Muscle layer of duodenum (tissue), 2 donors: Measurements from ENCODE around the gene PITPNM3.

Source experiments
- H3K27ac ChIP-seq: one replicate; pipeline ENCODE4 v1.7.0; 2013; ENCODE audit warnings: mild to moderate bottlenecking, low read length
- H3K27me3 ChIP-seq: one replicate; pipeline ENCODE4 v1.7.0; 2013; ENCODE audit warnings: low read depth, mild to moderate bottlenecking, control low read depth, low read length
- H3K36me3 ChIP-seq, 2 donors: one replicate each; pipeline ENCODE4 v1.7.0; 2013; ENCODE audit warnings: low read length in 2 of 2, control low read depth in 1 of 2, mild to moderate bottlenecking in 1 of 2; ENCODE audit not compliant: insufficient read depth in 2 of 2, control insufficient read depth in 1 of 2
- H3K4me1 ChIP-seq, 2 donors: one replicate each; pipeline ENCODE4 v1.7.0; 2013; ENCODE audit warnings: low read length in 2 of 2, mild to moderate bottlenecking in 2 of 2, control low read depth in 1 of 2, moderate library complexity in 1 of 2; ENCODE audit not compliant: insufficient read depth in 2 of 2, control insufficient read depth in 1 of 2
- H3K4me3 ChIP-seq, 2 donors: one replicate each; pipeline ENCODE4 v1.7.0; 2013; ENCODE audit warnings: low read length in 2 of 2, low read depth in 1 of 2, mild to moderate bottlenecking in 1 of 2
- H3K9me3 ChIP-seq, 2 donors: one replicate each; pipeline ENCODE4 v1.7.0; 2013; ENCODE audit warnings: low read length in 2 of 2, control low read depth in 1 of 2, mild to moderate bottlenecking in 1 of 2; ENCODE audit not compliant: control insufficient read depth in 1 of 2
- donor health status: healthy.

The PITPNM3 gene

DNA sequence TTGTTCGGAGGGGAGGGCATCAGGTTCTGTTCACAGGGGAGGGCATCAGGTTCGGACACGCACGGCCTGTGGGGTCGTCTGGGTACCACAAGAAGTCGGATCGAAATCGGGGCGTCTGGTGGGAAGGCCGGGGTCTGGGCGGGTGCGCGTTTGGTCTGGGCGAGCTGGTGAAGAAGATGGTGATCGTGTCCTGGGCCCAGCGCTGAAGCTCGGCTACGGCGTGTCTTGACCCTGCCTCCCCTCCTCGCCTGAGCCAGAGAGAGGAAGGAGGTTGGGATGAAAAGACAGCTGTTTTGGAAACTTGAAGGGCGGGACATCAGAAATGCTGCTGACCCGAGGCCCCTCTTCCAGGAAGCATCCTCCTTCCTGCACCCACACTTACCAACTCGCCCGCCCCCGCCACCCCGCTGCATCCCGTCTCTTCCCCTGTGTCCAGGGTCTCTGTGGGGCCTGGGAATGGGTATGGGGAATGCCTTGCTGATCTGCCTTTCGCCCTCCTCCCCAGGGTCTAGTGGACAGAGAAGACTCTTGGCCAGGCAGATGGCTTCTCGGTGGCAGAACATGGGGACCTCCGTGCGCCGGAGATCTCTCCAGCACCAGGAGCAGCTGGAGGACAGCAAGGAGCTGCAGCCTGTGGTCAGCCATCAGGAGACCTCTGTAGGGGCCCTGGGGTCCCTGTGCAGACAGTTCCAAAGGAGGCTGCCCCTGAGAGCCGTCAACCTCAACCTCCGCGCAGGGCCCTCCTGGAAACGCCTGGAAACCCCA lies 111.6 kb downstream of the PITPNM3 start:
- Histone ChIP-seq H3K9me3 (no peaks in the 10 kb centered on the region), H3K4me1 (peaks cover 0 to 15% of the 10 kb centered on the region in 2 donors)

DNA sequence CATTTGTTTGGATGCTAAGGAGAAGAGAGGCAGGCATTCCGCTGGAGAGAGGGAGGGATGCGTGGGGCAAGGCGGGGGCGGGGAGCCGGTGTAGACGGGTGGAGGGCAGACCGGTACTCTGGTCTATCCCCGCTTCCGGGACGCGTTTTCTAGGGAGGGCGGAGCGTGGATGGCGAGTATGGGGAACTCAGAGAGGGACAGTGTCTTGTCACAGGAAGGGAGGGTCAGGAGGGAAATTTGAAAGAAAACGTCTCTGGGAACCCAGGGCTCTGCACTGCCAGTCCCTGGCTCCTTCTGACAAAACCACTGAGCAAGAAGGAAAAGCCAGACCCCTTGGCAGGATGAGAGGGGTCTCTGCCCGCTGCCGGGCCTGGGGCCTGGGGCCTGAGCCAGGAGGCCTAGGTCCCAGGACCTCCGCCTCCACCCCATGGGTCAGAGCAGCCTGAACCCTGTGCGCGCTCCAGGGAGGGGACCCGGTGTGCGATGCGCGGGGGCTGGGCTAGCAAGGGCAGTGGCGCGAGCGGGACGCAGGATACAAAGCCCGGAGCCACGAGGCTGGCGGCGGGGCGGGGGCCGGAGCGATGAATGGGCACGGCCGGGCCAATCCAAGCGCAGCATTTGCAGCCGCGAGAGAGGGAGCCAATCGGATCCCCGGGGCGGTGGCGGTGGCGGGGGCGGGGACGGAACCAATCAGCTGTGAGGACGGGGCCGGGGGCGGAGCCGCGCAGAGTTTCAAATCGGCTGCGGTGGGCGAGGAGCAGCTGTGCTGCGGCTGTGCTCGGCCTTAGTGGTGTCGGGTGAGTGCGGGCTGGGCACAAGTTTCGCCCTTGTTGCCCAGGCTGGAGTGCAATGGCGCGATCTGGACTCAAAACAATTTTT lies 112.4 kb downstream of the PITPNM3 start, which contains the start of gene PIMREG:
Gene PIMREG, plus strand, starts transcription at position 764 of the 879 bp plus-strand sequence. CDS start 656 bp downstream, outside the sequence.
- Histone ChIP-seq H3K27me3 (no peaks in the 10 kb centered on the region), H3K4me1 (peaks cover 0 to 15% of the 10 kb centered on the region in 2 donors), H3K9me3 (no peaks in the 10 kb centered on the region), H3K27ac (peak within 1 kb of the TSS; percentile 39), H3K4me3 (peak within 1 kb of the TSS; percentile 74 to 75), H3K36me3 (no peaks in the 10 kb centered on the region)

More for the DNA sequence above, 111.6 kb downstream of the PITPNM3 start:
- no peak overlapping the region for H3K27ac ChIP-seq
- H3K4me3 ChIP-seq = peak overlapping the region; percentile 59 to 74
- H3K27me3 ChIP-seq = no peaks in the 10 kb centered on the region
- no peaks in the 10 kb centered on the region for H3K36me3 ChIP-seq

DNA sequence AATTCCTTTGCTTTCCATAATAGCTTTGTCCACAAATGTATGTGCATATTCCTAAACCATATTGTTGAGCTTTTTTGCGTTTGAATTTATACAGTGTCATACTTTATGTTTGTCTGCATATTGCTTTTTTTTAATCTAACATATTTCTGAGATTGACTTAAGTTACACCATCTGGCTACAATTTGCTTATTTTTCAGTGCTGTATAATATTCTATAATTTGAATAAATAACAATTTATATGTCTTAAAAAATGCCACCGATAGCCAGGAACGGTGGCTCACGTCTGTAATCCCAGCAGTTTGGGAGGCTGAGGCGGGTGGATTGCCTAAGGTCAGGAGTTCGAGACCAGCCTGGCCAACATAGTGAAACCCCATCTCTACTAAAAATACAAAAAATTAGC lies 113.6 kb downstream of the PITPNM3 start:
- no peak overlapping the region for H3K4me3 ChIP-seq
- no peaks in the 10 kb centered on the region for H3K27me3 ChIP-seq
- no peaks in the 10 kb centered on the region for H3K9me3 ChIP-seq
- H3K36me3 ChIP-seq = no peaks in the 10 kb centered on the region
- peaks cover 0 to 15% of the 10 kb centered on the region in 2 donors for H3K4me1 ChIP-seq
- no peak overlapping the region for H3K27ac ChIP-seq

DNA sequence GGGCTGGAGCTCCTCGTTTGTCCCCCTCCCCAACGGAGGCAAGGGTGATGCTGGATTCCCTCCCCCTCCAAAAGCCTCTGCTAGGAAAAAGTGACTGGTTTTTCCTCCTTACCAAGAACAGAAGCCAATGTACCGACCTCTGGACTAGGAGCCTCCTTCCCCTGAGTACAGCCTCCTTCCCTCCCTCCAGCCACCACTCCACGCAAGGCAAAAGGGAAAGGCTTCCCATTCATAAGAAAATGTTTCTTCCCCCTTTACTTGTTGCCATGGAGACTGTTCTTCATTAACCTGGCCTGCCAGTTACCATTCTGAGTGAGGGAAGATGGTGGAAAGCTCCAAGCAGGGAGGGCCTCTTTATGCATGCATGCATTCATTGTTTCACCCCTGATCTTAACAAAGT lies 116.4 kb downstream of the PITPNM3 start:
- Histone ChIP-seq H3K4me3 (no peak overlapping the region), H3K36me3 (no peaks in the 10 kb centered on the region), H3K27me3 (no peaks in the 10 kb centered on the region), H3K27ac (no peak overlapping the region), H3K9me3 (no peaks in the 10 kb centered on the region), H3K4me1 (peaks cover 0 to 15% of the 10 kb centered on the region in 2 donors)

DNA sequence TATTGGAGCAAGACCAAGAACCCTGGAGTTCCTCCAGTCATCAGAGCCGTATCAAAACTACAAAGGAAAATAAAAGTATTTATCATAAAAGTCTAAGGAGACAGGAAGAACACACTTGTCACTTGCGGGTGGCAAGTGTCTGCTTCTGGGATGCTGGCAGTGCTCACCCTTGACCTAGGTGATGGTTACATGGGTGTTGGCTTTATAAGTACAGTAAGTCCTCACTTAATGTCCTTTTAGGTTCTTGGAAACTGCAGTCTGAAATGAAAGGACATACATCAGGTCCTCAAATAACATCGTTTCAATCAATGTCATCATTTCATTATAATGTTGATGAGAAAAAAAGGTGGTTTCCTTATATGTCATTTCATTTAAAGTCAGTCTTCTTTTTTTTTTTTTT lies 118.4 kb downstream of the PITPNM3 start:
- Histone ChIP-seq H3K4me3 (no peak overlapping the region), H3K4me1 (no peaks in the 10 kb centered on the region), H3K36me3 (no peaks in the 10 kb centered on the region), H3K27me3 (no peaks in the 10 kb centered on the region), H3K27ac (no peak overlapping the region), H3K9me3 (no peaks in the 10 kb centered on the region)

DNA sequence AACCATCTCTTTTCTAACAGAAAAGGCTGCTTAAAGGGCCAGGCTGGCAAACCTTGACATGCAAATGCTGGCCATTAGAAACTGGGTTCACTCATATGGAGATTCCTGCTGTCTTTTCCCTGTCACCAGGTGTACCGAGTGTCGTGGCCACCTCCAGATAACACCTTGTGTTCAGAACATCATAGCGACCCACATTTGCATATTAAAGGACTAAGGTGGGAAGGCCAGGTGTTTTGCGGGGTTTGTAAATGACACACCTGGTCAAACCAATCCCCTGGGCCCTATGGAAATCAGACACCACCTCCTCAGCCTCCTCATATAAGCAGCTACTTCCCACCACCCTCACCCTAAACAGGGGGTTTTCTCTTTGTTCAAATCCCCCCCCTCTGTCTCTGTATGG lies 118.9 kb downstream of the PITPNM3 start:
- H3K27ac ChIP-seq = no peak overlapping the region
- no peaks in the 10 kb centered on the region for H3K36me3 ChIP-seq
- H3K27me3 ChIP-seq = no peaks in the 10 kb centered on the region
- H3K9me3 ChIP-seq = no peaks in the 10 kb centered on the region
- H3K4me3 ChIP-seq = no peak overlapping the region
- no peaks in the 10 kb centered on the region for H3K4me1 ChIP-seq

DNA sequence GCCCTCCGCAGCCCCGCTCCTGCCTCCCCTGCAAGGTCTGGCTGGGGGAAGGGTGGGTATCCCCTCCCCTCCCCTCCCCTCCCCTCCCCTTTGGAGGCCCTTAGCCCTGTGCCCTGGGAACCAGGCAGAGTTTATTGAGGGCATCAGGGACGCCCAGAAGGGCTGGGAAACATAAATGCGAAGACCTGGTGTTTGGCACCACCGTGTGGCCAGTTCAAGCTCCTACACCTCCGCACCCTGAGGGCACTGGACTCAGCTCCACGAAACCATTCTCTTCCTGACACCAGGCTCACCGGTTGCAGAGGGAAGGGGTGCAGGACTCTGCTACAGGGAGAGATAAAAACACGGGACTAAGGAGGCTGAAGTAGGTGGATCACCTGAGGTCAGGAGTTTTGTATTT lies 120.4 kb downstream of the PITPNM3 start:
- H3K27me3 ChIP-seq = no peaks in the 10 kb centered on the region
- no peak overlapping the region for H3K4me3 ChIP-seq
- no peaks in the 10 kb centered on the region for H3K9me3 ChIP-seq

DNA sequence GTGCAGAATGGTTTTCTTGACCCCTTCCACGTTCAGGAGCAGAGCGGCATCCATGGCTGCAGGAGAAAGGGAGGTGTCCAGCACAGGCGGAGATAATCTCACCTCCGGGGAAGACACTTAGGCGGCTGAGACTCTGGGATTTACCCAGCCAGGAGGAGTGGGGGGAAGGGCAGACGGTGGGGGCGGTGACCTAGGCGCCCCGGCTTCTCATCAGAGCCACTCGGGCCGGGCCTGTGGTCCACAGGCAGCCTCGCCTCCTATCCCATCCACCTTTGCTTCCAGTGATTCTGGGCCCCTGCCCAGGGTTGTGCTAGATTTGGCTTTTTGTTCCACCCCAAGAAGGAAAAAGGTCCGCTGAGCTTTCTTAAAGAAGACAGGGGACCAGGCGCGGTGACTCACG lies 121.3 kb downstream of the PITPNM3 start, which contains the start of gene AIPL1:
Gene AIPL1, minus strand, starts transcription at position 71 of the 400 bp plus-strand sequence. Its CDS starts 17 bp downstream, at position 54.
- Histone ChIP-seq H3K4me1 (no peaks in the 10 kb centered on the region), H3K27me3 (no peaks in the 10 kb centered on the region), H3K4me3 (no peak within 1 kb of the TSS), H3K27ac (no peak within 1 kb of the TSS), H3K9me3 (peaks cover 2 to 3% of the 10 kb centered on the region in 2 donors), H3K36me3 (no peaks in the 10 kb centered on the region)

More for the DNA sequence above, 120.4 kb downstream of the PITPNM3 start:
- no peaks in the 10 kb centered on the region for H3K36me3 ChIP-seq
- no peak overlapping the region for H3K27ac ChIP-seq
- no peaks in the 10 kb centered on the region for H3K4me1 ChIP-seq

DNA sequence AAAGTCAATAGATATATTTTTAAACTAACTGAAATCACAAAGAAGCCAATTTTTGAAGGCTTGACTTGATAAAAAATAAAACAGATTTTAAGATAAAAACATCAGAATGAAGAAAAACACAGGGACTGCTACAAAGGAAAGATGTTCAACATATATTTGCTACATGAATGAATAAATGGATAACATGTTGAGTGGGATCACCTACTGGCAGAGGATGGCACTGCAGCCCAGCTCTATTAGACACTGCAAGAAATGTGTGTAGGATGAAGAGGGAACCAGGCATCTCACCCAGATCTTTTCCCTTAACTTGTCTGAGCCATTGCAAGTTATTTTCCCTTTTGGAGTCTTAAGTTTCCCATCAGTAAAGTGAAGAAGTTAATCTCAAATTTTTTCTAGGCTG lies 125.6 kb downstream of the PITPNM3 start:
- no peaks in the 10 kb centered on the region for H3K27me3 ChIP-seq
- H3K36me3 ChIP-seq = no peaks in the 10 kb centered on the region
- no peak overlapping the region for H3K27ac ChIP-seq
- H3K9me3 ChIP-seq = peaks cover 2 to 3% of the 10 kb centered on the region in 2 donors
- no peak overlapping the region for H3K4me3 ChIP-seq
- no peaks in the 10 kb centered on the region for H3K4me1 ChIP-seq

DNA sequence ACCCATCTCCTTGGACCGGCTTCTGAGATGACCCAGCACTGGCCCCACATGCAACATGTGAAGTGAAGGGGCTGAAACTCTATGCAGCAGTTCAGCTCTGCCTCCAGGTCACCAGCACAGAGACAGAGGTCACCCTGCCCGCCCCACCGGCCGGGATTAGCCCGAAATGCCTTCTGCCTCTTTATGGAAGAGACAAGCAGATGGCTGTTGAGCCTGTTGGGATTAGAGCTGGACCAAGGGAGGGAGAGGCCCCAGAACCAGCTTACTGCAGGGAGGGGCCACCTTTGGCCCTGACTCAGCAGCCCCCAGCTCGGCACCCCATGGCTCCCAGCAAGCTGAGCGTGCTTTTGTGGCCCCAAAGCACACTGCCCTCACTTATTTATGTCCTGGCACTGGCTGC lies 127.1 kb downstream of the PITPNM3 start:
- Histone ChIP-seq H3K36me3 (no peaks in the 10 kb centered on the region), H3K27me3 (no peaks in the 10 kb centered on the region), H3K4me1 (no peaks in the 10 kb centered on the region), H3K4me3 (no peak overlapping the region), H3K27ac (no peak overlapping the region), H3K9me3 (peaks cover 2 to 3% of the 10 kb centered on the region in 2 donors)

DNA sequence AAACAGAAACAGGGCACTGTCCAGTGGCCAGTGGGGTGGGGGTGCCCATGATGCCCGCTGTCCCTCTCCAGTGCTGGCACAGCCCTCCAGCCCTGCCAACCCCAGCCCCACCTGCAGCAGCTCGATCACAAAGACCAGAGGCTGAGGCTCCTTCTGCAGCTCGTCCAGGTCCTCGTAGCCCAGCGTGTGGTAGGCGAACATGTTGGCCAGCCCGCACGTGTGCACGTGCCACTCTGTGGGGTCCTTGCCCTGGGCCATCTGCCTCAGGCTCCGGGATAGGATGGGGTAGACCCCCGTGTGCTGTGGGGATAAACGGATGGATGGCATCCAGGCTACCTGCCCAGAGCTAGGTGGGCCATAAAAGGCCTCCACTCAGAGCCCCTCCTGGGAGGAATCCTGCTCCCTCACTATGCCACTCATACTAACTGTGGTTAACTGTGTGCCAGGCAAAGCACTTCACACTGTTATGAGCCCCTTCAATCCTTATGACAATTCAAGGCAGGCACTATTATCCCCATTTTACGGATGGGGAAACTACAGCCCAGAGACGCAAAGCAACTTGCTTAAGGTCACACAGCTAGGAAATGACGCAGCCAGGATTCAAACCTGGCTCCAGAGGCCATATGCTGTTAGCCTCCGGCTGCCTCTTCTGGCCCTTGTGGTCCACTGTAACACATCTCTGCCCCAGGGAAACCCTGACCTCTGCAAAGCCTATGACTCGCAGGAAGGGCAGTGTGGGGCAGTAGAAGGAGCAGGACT lies 128.0 kb downstream of the PITPNM3 start:
- H3K9me3 ChIP-seq = peaks cover 2 to 3% of the 10 kb centered on the region in 2 donors
- H3K27ac ChIP-seq = no peak overlapping the region
- H3K4me3 ChIP-seq = no peak overlapping the region
- no peaks in the 10 kb centered on the region for H3K27me3 ChIP-seq
- no peaks in the 10 kb centered on the region for H3K36me3 ChIP-seq
- no peaks in the 10 kb centered on the region for H3K4me1 ChIP-seq
